Kidney (tissue), 14 donors: ENCODE data around the gene ERBIN. TPM values are rescaled to one million over a fixed set of nuclear protein-coding genes. Genes with fewer than 3 reads are reported as not detected.

Experiments
- DNase-seq, 5 donors: peaks; one replicate each; pipeline ENCODE4 v3.0.0-alpha.2; 2013 to 2020
- FAIRE-seq: peaks from 2 replicates; lab custom pipeline; 2012; peaks lifted over from hg19 to GRCh38; lab: Jason Lieb, UNC
- H3K27ac ChIP-seq, 2 donors: one replicate each; pipeline ENCODE4 v1.7.0; 2013; ENCODE audit warnings: low read depth in 2 of 2, low read length in 2 of 2, inconsistent platforms in 1 of 2
- H3K27me3 ChIP-seq: one replicate; pipeline ENCODE4 v1.7.1; 2013; ENCODE audit warnings: low read length, inconsistent platforms; ENCODE audit not compliant: control insufficient read depth, insufficient read depth
- H3K36me3 ChIP-seq, 3 donors: one replicate each; pipeline versions ENCODE4 v1.7.0 to v1.7.1; 2013; ENCODE audit warnings: low read length in 3 of 3, control low read depth in 1 of 3, inconsistent platforms in 1 of 3; ENCODE audit not compliant: insufficient read depth in 3 of 3, control insufficient read depth in 2 of 3
- H3K4me1 ChIP-seq, 3 donors: one replicate each; pipeline versions ENCODE4 v1.7.0 to v1.7.1; 2013; ENCODE audit warnings: low read length in 3 of 3, inconsistent platforms in 1 of 3, low read depth in 1 of 3; ENCODE audit not compliant: control insufficient read depth in 2 of 3, insufficient read depth in 2 of 3
- H3K4me3 ChIP-seq, 3 donors: one replicate each; pipeline versions ENCODE4 v1.7.0 to v1.8.1; 2013; ENCODE audit warnings: low read length in 3 of 3, control low read depth in 1 of 3, inconsistent platforms in 1 of 3
- H3K9ac ChIP-seq, 3 donors: one replicate each; pipeline versions ENCODE4 v1.7.0 to v1.7.1; 2013; ENCODE audit warnings: low read length in 3 of 3, control low read depth in 1 of 3, inconsistent platforms in 1 of 3
- H3K9me3 ChIP-seq, 3 donors: one replicate each; pipeline versions ENCODE4 v1.7.0 to v1.7.1; 2013; ENCODE audit warnings: low read length in 3 of 3, control low read depth in 1 of 3, inconsistent platforms in 1 of 3; ENCODE audit not compliant: control insufficient read depth in 2 of 3, insufficient read depth in 1 of 3
- intact Hi-C: fragments of 100-400 bp; cut with DNase I; formaldehyde crosslinking; loops from one replicate; pipeline ENCODE4 v1.11.1; 2022
- polyA plus RNA-seq: library from polyadenylated mRNA; stranded (reverse); fragments of 350-450 nt; fragmentation: Illumina TruSeq; extraction: RNeasy Lipid Tissue Mini Kit (QIAGEN cat#74804); gene quantifications from one replicate; pipeline ENCODE4 v1.2.3, GENCODE V29; 2014; ENCODE audit warnings: low read depth, low replicate concordance; ENCODE audit not compliant: insufficient read depth
- total RNA-seq: library from RNA; stranded (reverse); fragmentation: NEBNext Ultra II Directional; extraction: Animal tissue kit (Norgen Biotek cat#: 25700); gene quantifications from one replicate; pipeline ENCODE4 v1.2.1, GENCODE V29; 2021
- TF ChIP-seq, protein P1 (sequence below): IDR thresholded peaks from 3 replicates; pipeline ENCODE4 v1.5.1; 2012; ENCODE audit warnings: mild to moderate bottlenecking, moderate library complexity, borderline replicate concordance; ENCODE audit not compliant: insufficient read depth; ENCODE audit errors: extremely low read depth
- donor health status: control.
- donor health status: control.
- donor health status: control.
- donor health status: control.
- donor health status: control.
- donor health status: DM: yes; HTN: yes; CAD: no.
- donor health status: Normal renal cell carcinoma (clear cell type).

Gene ERBIN
- total and polyA plus RNA-seq, 2 donors from 2014 or later: 14.3 to 85.1 TPM

DNA sequence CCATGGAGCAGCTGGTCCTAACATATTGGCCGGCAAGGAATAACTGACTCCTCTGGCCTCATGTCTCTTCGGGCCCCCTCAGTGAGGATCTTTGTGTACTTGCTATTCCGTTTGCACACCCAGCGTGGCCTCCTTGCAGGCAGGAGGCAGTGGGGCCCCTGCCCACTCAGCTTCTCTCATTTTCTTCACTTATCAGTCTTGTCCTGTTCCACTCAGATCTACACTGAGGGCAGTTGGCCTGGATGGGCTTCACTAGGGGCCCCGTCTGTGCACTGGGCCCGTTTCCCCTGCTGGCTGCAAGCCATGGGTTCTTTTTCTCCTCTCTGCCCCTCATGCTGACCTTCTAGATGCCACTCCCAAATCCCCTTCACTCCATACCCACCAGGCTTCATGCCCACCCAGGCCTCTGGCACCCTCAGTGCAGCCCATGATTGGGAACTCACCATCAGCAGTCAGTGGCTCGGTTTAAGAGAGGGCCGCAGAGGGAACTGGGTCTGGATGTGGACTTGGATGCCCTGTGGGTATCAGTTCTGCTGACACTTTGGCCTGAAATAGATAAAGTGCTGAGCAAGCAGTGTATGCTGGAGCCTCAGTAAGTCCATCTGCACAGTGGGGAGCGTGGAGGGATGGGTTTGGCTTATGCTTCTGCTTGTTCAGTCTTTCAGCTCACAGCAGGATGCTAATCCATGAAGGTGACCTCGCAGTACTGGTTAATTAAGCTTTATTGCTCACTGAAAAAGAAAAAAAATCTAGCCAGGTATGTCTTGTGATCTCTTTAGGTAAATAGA lies 57.9 kb downstream of the ERBIN start:
- Histone ChIP-seq H3K4me1 (peaks cover 2 to 17% (median 15%) of the 10 kb centered on the region in 3 donors), H3K27me3 (no peaks in the 10 kb centered on the region), H3K9ac (no peak overlapping the region), H3K36me3 (no peaks in the 10 kb centered on the region), H3K4me3 (no peak overlapping the region), H3K27ac (peak overlapping the region in 1 of 2 donors; percentile 5), H3K9me3 (no peaks in the 10 kb centered on the region)
- no peak for FAIRE-seq
- DNase-seq: no peak
- TF ChIP-seq, protein P1, sequence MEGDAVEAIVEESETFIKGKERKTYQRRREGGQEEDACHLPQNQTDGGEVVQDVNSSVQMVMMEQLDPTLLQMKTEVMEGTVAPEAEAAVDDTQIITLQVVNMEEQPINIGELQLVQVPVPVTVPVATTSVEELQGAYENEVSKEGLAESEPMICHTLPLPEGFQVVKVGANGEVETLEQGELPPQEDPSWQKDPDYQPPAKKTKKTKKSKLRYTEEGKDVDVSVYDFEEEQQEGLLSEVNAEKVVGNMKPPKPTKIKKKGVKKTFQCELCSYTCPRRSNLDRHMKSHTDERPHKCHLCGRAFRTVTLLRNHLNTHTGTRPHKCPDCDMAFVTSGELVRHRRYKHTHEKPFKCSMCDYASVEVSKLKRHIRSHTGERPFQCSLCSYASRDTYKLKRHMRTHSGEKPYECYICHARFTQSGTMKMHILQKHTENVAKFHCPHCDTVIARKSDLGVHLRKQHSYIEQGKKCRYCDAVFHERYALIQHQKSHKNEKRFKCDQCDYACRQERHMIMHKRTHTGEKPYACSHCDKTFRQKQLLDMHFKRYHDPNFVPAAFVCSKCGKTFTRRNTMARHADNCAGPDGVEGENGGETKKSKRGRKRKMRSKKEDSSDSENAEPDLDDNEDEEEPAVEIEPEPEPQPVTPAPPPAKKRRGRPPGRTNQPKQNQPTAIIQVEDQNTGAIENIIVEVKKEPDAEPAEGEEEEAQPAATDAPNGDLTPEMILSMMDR: no peak
- intact Hi-C loops: no loop called here

DNA sequence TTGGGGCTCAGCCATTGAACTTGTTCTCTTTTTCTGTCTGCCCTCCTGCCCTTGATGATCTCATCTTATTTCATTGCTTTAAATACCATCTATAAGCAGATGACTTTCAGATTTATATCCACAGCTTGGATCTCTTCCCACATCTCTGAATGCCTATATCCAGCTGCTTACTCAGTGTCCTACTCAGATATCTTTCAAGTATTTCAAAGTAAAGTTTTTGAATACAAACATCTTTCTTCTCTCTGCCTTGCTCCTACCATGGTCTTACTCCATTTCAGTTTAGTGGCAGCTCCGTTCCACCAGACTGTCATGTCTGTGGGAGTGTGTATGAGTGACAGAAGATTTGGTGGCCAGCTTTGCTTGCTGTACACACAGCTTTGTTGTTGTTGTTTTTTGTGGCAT lies 59.7 kb downstream of the ERBIN start:
- FAIRE-seq (no peak), DNase-seq (peak in 2 of 5 donors; percentile 68 to 76)
- H3K9ac ChIP-seq: no peak overlapping the region
- TF ChIP-seq, protein P1: no peak
- H3K36me3 ChIP-seq: no peaks in the 10 kb centered on the region
- intact Hi-C loops: no loop called here
- no peaks in the 10 kb centered on the region for H3K9me3 ChIP-seq
- peak overlapping the region; percentile 14 to 41 for H3K27ac ChIP-seq
- H3K4me3 ChIP-seq: no peak overlapping the region
- H3K4me1 ChIP-seq: peaks cover 2 to 17% (median 15%) of the 10 kb centered on the region in 3 donors
- H3K27me3 ChIP-seq: no peaks in the 10 kb centered on the region

DNA sequence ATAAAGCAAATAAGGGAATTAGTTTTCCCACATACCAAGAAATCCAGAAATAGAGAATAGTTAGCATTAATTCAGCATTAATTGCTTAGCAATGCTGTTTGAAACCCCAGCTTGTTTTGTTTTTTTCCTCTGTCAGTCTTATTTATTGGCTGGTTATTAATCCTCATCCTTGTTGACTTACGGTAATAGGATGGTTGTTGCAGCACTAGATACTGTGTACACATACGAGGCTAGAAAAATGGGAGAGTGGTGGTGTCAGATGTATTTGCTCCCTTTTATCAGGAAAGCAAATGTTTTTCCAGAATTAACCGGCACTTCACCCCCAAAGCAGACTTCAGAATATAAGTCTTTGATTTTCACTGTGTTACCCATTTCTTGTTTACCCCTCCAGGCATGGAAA lies 60.4 kb downstream of the ERBIN start:
- FAIRE-seq (no peak), DNase-seq (peak in 2 of 5 donors; percentile 34 to 42)
- intact Hi-C loops: no loop called here

More for the DNA sequence above, 60.4 kb downstream of the ERBIN start:
- no peaks in the 10 kb centered on the region for H3K27me3 ChIP-seq
- no peaks in the 10 kb centered on the region for H3K9me3 ChIP-seq
- H3K27ac ChIP-seq: no peak overlapping the region
- peaks cover 2 to 17% (median 15%) of the 10 kb centered on the region in 3 donors for H3K4me1 ChIP-seq
- H3K4me3 ChIP-seq: no peak overlapping the region
- no peaks in the 10 kb centered on the region for H3K36me3 ChIP-seq
- TF ChIP-seq, protein P1: no peak
- no peak overlapping the region for H3K9ac ChIP-seq
